OCI-LY7 (cell line): ENCODE data around the gene FBP1. TPM values are rescaled to one million over a fixed set of nuclear protein-coding genes. Genes with fewer than 3 reads are reported as not detected.

ENCODE experiments used
- BruUV-seq: library from RNA; stranded (reverse); fragments of 400-500 nt; replicated peaks from 2 replicates; lab custom pipeline; 2021; lab: Mats Ljungman, UMichigan
- CTCF ChIA-PET: fragments of 300-600 bp; sonication (Branson Sonifier 250); formaldehyde crosslinking; loops from one replicate; lab custom pipeline; 2022; ENCODE audit warnings: antibody characterized with exemption; ENCODE audit not compliant: unreplicated experiment; lab: Charles Lee
- POLR2A ChIA-PET: fragments of 300-600 bp; sonication (Branson Sonifier 250); formaldehyde crosslinking; loops from one replicate; lab custom pipeline; 2022; ENCODE audit warnings: antibody characterized with exemption; lab: Charles Lee
- DNase-seq: peaks from one replicate; pipeline ENCODE4 v3.0.0-alpha.2; 2015; ENCODE audit warnings: low spot score
- H2AFZ ChIP-seq: fragments of 200-600 bp; sonication (generic), shearing (Covaris generic); 2 replicates; pipeline ENCODE4 v1.6.1; 2014; ENCODE audit warnings: mild to moderate bottlenecking, antibody characterized with exemption, low read length, moderate library complexity
- H3K27ac ChIP-seq: fragments of 200-600 bp; sonication (generic); 2 replicates; pipeline ENCODE4 v1.5.1; 2014; ENCODE audit warnings: mixed run types, low read depth, mild to moderate bottlenecking, moderate library complexity, low read length, inconsistent platforms; ENCODE audit not compliant: poor library complexity, severe bottlenecking
- H3K36me3 ChIP-seq: fragments of 200-600 bp; sonication (generic); 2 replicates; pipeline ENCODE4 v1.6.1; 2014; ENCODE audit warnings: mild to moderate bottlenecking, antibody characterized with exemption, low read length, moderate library complexity, mixed read lengths; ENCODE audit not compliant: insufficient read depth
- H3K4me1 ChIP-seq: fragments of 200-600 bp; sonication (generic); 2 replicates; pipeline ENCODE4 v1.5.1; 2014; ENCODE audit warnings: mild to moderate bottlenecking, low read length; ENCODE audit not compliant: insufficient read depth, poor library complexity, severe bottlenecking
- H3K4me2 ChIP-seq: fragments of 200-600 bp; sonication (generic); 2 replicates; pipeline ENCODE4 v1.6.1; 2014; ENCODE audit warnings: mild to moderate bottlenecking, low read length
- H3K4me3 ChIP-seq: fragments of 200-600 bp; sonication (generic); 2 replicates; pipeline ENCODE4 v1.5.1; 2014; ENCODE audit warnings: mild to moderate bottlenecking, low read depth, low read length; ENCODE audit not compliant: poor library complexity, severe bottlenecking
- H3K79me2 ChIP-seq: fragments of 200-600 bp; sonication (generic); 2 replicates; pipeline ENCODE4 v1.6.1; 2016; ENCODE audit warnings: low read depth, mild to moderate bottlenecking, low read length, moderate library complexity, mixed read lengths; ENCODE audit not compliant: insufficient read depth
- H3K9me2 ChIP-seq: fragments of 200-600 bp; sonication (generic); 2 replicates; pipeline ENCODE4 v1.6.1; 2016; ENCODE audit warnings: mild to moderate bottlenecking, low read length, mixed read lengths; ENCODE audit not compliant: insufficient read depth
- H3K9me3 ChIP-seq: fragments of 200-600 bp; sonication (generic); 2 replicates; pipeline ENCODE4 v1.6.1; 2014; ENCODE audit warnings: mild to moderate bottlenecking, mixed run types, low read length, mixed read lengths
- H4K20me1 ChIP-seq: fragments of 200-600 bp; sonication (generic); 2 replicates; pipeline ENCODE4 v1.6.1; 2014; ENCODE audit warnings: mild to moderate bottlenecking, antibody characterized with exemption, low read length, moderate library complexity, mixed read lengths; ENCODE audit not compliant: insufficient read depth
- CTCF ChIP-seq: fragments of 200-600 bp; sonication (generic); conservative IDR thresholded peaks from 2 replicates; pipeline ENCODE4 v1.5.1; 2014; ENCODE audit warnings: mild to moderate bottlenecking, antibody characterized with exemption, low read length, moderate library complexity, mixed read lengths
- EZH2phosphoT487 ChIP-seq: fragments of 200-600 bp; sonication (generic); IDR thresholded peaks from 2 replicates; pipeline ENCODE4 v1.6.1; 2018; ENCODE audit warnings: low read depth, borderline replicate concordance, mild to moderate bottlenecking, mixed run types, antibody characterized with exemption, low read length, moderate library complexity, mixed read lengths
- intact Hi-C: fragments of 100-400 bp; cut with micrococcal nuclease; formaldehyde crosslinking; loops from one replicate; pipeline ENCODE4 v1.10.0; 2022; ENCODE audit not compliant: unreplicated experiment
- total RNA-seq, 2 experiments: library from RNA; depleted of rRNA in 1 of 2; stranded (reverse); fragments of >200 nt in 1 of 2; shearing (Covaris generic) in 1 of 2; gene quantifications; 2 replicates each; pipeline ENCODE4 v1.2.3, GENCODE V29; 2014 to 2022

FBP1 gene
- total RNA-seq, 2 experiments from 2014 or later, result 63.9 to 79.1 TPM

- intact Hi-C loops, result no loop called here
- H4K20me1 ChIP-seq, result no peaks in the 10 kb centered on the region
- TF ChIP-seq CTCF, result no peak
- no peak for TF ChIP-seq EZH2phosphoT487
- no peaks in the 10 kb centered on the region for H3K79me2 ChIP-seq
- no peaks in the 10 kb centered on the region for H3K4me1 ChIP-seq
- no peaks in the 10 kb centered on the region for H3K36me3 ChIP-seq
- no peaks in the 10 kb centered on the region for H3K9me3 ChIP-seq
- no peak overlapping the region for H3K4me3 ChIP-seq
- CTCF ChIA-PET, result no interaction called here
- no TSS peak for BruUV-seq
- POLR2A ChIA-PET, result interaction anchor here (0.6 to 0.7 kb wide), 3 partner anchors 16 to 866 kb away, joined by 3 to 8 read pairs (median 3); no protein-coding TSS in a partner anchor
- no peak overlapping the region for H3K4me2 ChIP-seq
- DNase-seq, result no peak
- H3K9me2 ChIP-seq, result no peaks in the 10 kb centered on the region
- no peak overlapping the region for H2AFZ ChIP-seq
- no peak overlapping the region for H3K27ac ChIP-seq
These were observed 5.2 kb upstream of the FBP1 start for GRCh38 chr9:94644543-94644942.

GRCh38 chr9:94643741-94644140, 4.4 kb upstream of the FBP1 start:
- Histone ChIP-seq H4K20me1 (no peaks in the 10 kb centered on the region), H3K79me2 (no peaks in the 10 kb centered on the region), H3K4me1 (no peaks in the 10 kb centered on the region), H3K27ac (no peak overlapping the region), H2AFZ (no peak overlapping the region), H3K4me2 (no peak overlapping the region), H3K9me2 (no peaks in the 10 kb centered on the region), H3K36me3 (no peaks in the 10 kb centered on the region), H3K4me3 (no peak overlapping the region), H3K9me3 (no peaks in the 10 kb centered on the region)
- DNase-seq, result no peak
- POLR2A ChIA-PET, result interaction anchor here (0.7 kb wide), 1 partner anchor 867 kb away, joined by 3 read pairs; no protein-coding TSS in a partner anchor
- CTCF ChIA-PET, result no interaction called here
- BruUV-seq, result no TSS peak
- intact Hi-C loops, result no loop called here
- TF ChIP-seq EZH2phosphoT487 (no peak), CTCF (no peak)

- no peaks in the 10 kb centered on the region for H3K9me2 ChIP-seq
- intact Hi-C loops, result no loop called here
- TF ChIP-seq EZH2phosphoT487, result no peak
- no peak for TF ChIP-seq CTCF
- no peak overlapping the region for H2AFZ ChIP-seq
- no TSS peak for BruUV-seq
- no peaks in the 10 kb centered on the region for H3K9me3 ChIP-seq
- ChIA-PET CTCF (no interaction called here), POLR2A (no interaction called here)
- H3K4me3 ChIP-seq, result no peak overlapping the region
- no peak overlapping the region for H3K27ac ChIP-seq
- no peak for DNase-seq
- no peaks in the 10 kb centered on the region for H3K36me3 ChIP-seq
- H3K4me2 ChIP-seq, result no peak overlapping the region
- no peaks in the 10 kb centered on the region for H4K20me1 ChIP-seq
- no peaks in the 10 kb centered on the region for H3K4me1 ChIP-seq
- H3K79me2 ChIP-seq, result no peaks in the 10 kb centered on the region
These were observed 3.9 kb upstream of the FBP1 start for GRCh38 chr9:94643176-94643575.
